Stimulated activated CD8-positive, alpha-beta memory T cell treated with anti-CD3 and anti-CD28 coated beads, Interleukin-15, amount 100 ng/mL, for 4 hours (primary cell): Measurements from ENCODE around the gene SHISA5.

Experiments
- DNase-seq, 2 donors: peaks; one replicate each; pipeline ENCODE4 v3.0.0-alpha.2; 2020; ENCODE audit warnings: low read depth in 2 of 2

SHISA5 gene

GRCh38 chr3:48431224-48432029 lies 72.5 kb downstream of the SHISA5 start:
- DNase-seq, result no peak

GRCh38 chr3:48430708-48431101 lies 73.3 kb downstream of the SHISA5 start:
- DNase-seq, result no peak

GRCh38 chr3:48429960-48430707 lies 73.8 kb downstream of the SHISA5 start, which contains the start of gene PLXNB1:
PLXNB1 (minus strand) TSS chr3:48430086; CDS start chr3:48424611, 5,475 bp downstream.
- no peak for DNase-seq

- DNase-seq, result peak; percentile 29 to 49
Measured at GRCh38 chr3:48429317-48429959, 74.5 kb downstream of the SHISA5 start.

GRCh38 chr3:48428572-48429316 lies 75.2 kb downstream of the SHISA5 start:
- no peak for DNase-seq

- no peak for DNase-seq
Measured at GRCh38 chr3:48428088-48428571, 75.8 kb downstream of the SHISA5 start.

- no peak for DNase-seq
Measured at GRCh38 chr3:48427630-48427962, 76.4 kb downstream of the SHISA5 start.

GRCh38 chr3:48426944-48427629 lies 76.9 kb downstream of the SHISA5 start:
- no peak for DNase-seq

GRCh38 chr3:48426401-48426909 lies 77.5 kb downstream of the SHISA5 start:
- DNase-seq, result no peak

GRCh38 chr3:48425281-48425812 lies 78.6 kb downstream of the SHISA5 start:
- DNase-seq, result no peak

- DNase-seq, result no peak
Measured at GRCh38 chr3:48423883-48424695, 79.9 kb downstream of the SHISA5 start.

- DNase-seq, result no peak
Measured at GRCh38 chr3:48423241-48423882, 80.6 kb downstream of the SHISA5 start.

- DNase-seq, result no peak
Measured at GRCh38 chr3:48422681-48423080, 81.3 kb downstream of the SHISA5 start.

GRCh38 chr3:48422272-48422671 lies 81.7 kb downstream of the SHISA5 start:
- DNase-seq, result no peak

GRCh38 chr3:48420561-48420960 lies 83.4 kb downstream of the SHISA5 start:
- no peak for DNase-seq

- DNase-seq, result no peak
Measured at GRCh38 chr3:48419597-48419996, 84.4 kb downstream of the SHISA5 start.

GRCh38 chr3:48419149-48419548 lies 84.8 kb downstream of the SHISA5 start:
- DNase-seq, result no peak

GRCh38 chr3:48418651-48419050 lies 85.3 kb downstream of the SHISA5 start:
- no peak for DNase-seq

- no peak for DNase-seq
Measured at GRCh38 chr3:48418140-48418539, 85.8 kb downstream of the SHISA5 start.
